PC-9 (cell line): ENCODE measurements around the gene EPG5. TPM values are rescaled to one million over a fixed set of nuclear protein-coding genes. Genes with fewer than 3 reads are reported as not detected.

Experiments
- BruUV-seq: library from RNA; stranded (reverse); fragments of 400-500 nt; replicated peaks from 2 replicates; lab custom pipeline; 2021; lab: Mats Ljungman, UMichigan
- CTCF ChIA-PET: fragments of 300-600 bp; sonication (Branson Sonifier 250); formaldehyde crosslinking; loops from one replicate; lab custom pipeline; 2022; ENCODE audit warnings: antibody characterized with exemption; lab: Charles Lee
- POLR2A ChIA-PET: fragments of 300-600 bp; sonication (Branson Sonifier 250); formaldehyde crosslinking; loops from one replicate; lab custom pipeline; 2022; ENCODE audit warnings: antibody characterized with exemption; ENCODE audit not compliant: unreplicated experiment; lab: Charles Lee
- DNase-seq, 2 experiments: peaks; one replicate each; pipeline versions ENCODE4 v3.0.0 to v3.0.0-alpha.2; 2015 to 2022; ENCODE audit warnings: mixed read lengths in 1 of 2
- H2AFZ ChIP-seq: fragments of 200-600 bp; sonication (generic); 2 replicates; pipeline ENCODE4 v1.8.1; 2017; ENCODE audit warnings: antibody characterized with exemption
- H3F3A ChIP-seq: fragments of 200-600 bp; sonication (generic); 2 replicates; pipeline ENCODE4 v1.8.1; 2017; ENCODE audit warnings: antibody characterized with exemption, mild to moderate bottlenecking, low read depth; ENCODE audit not compliant: insufficient read depth
- H3K27ac ChIP-seq: fragments of 200-600 bp; sonication (generic); 2 replicates; pipeline ENCODE4 v1.6.1; 2016; ENCODE audit warnings: mixed run types
- H3K27me3 ChIP-seq: fragments of 200-600 bp; sonication (generic); 2 replicates; pipeline ENCODE4 v1.6.1; 2016; ENCODE audit warnings: low read depth, mixed run types; ENCODE audit not compliant: insufficient read depth
- H3K36me3 ChIP-seq: fragments of 200-600 bp; sonication (generic); 2 replicates; pipeline ENCODE4 v1.6.1; 2016; ENCODE audit warnings: low read depth, mixed run types
- H3K4me1 ChIP-seq: fragments of 200-600 bp; sonication (generic); replicated peaks from 2 replicates; pipeline ENCODE4 v1.6.1; 2016; ENCODE audit warnings: mixed run types; ENCODE audit not compliant: insufficient read depth
- H3K4me2 ChIP-seq: fragments of 200-600 bp; sonication (generic); 2 replicates; pipeline ENCODE4 v1.6.1; 2017; ENCODE audit warnings: mixed run types
- H3K4me3 ChIP-seq: fragments of 200-600 bp; sonication (generic); 2 replicates; pipeline ENCODE4 v1.6.1; 2016; ENCODE audit warnings: mixed run types
- H3K79me2 ChIP-seq: fragments of 200-600 bp; sonication (generic); 2 replicates; pipeline ENCODE4 v1.6.1; 2017; ENCODE audit warnings: low read depth, mixed run types
- H3K9me2 ChIP-seq: fragments of 200-600 bp; sonication (generic); 2 replicates; pipeline ENCODE4 v1.8.1; 2017; ENCODE audit warnings: mild to moderate bottlenecking; ENCODE audit not compliant: insufficient read depth
- H3K9me3 ChIP-seq: fragments of 200-600 bp; sonication (generic); 2 replicates; pipeline ENCODE4 v1.8.1; 2016; ENCODE audit warnings: low read depth; ENCODE audit not compliant: insufficient read depth
- H4K20me1 ChIP-seq: fragments of 200-600 bp; sonication (generic); 2 replicates; pipeline ENCODE4 v1.8.1; 2017; ENCODE audit not compliant: insufficient read depth
- EZH2 ChIP-seq: fragments of 200-600 bp; sonication (generic); IDR thresholded peaks from 2 replicates; pipeline ENCODE4 v1.8.0; 2017; ENCODE audit warnings: antibody characterized with exemption, low read depth
- intact Hi-C: fragments of 100-400 bp; cut with micrococcal nuclease; formaldehyde crosslinking; loops from one replicate; pipeline ENCODE4 v1.10.0; 2022; ENCODE audit not compliant: unreplicated experiment
- total RNA-seq: library from RNA; stranded (reverse); gene quantifications from 2 replicates; pipeline ENCODE4 v1.2.3, GENCODE V29; 2021
- TF ChIP-seq, protein P1 (sequence below): fragments of 200-600 bp; sonication (generic); conservative IDR thresholded peaks from 2 replicates; pipeline ENCODE4 v1.6.1; 2017; ENCODE audit warnings: mixed run types, antibody characterized with exemption, mild to moderate bottlenecking, moderate library complexity

Gene EPG5
- total RNA-seq, 1 experiment from 2014 or later = 19.5 TPM

DNA sequence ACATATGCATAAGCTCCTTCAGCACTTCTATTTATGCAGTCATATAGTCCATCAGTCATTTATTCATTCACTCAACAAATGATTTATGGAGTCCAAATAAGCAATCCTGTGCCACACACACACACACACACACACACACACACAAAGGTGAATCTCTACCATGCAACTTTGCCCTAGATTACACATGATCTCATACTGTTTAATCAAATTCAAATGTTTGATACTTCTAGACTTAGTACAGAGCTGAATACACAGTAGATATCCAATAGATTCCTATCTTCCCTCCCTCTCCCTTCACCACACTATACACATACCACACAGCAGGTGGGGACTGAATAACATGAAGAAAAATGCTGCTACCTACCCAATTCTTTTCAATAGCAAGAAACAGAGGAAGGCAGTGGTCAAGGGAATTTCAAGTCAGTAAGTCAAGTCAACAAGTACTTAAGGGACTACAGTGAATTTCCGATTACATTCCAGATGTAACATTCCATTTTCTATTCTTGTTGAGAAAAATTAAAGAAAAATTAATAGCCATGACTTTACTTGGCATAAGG is 65.4 kb downstream of the EPG5 start:
- no peak for TF ChIP-seq EZH2
- TF ChIP-seq, protein P1, sequence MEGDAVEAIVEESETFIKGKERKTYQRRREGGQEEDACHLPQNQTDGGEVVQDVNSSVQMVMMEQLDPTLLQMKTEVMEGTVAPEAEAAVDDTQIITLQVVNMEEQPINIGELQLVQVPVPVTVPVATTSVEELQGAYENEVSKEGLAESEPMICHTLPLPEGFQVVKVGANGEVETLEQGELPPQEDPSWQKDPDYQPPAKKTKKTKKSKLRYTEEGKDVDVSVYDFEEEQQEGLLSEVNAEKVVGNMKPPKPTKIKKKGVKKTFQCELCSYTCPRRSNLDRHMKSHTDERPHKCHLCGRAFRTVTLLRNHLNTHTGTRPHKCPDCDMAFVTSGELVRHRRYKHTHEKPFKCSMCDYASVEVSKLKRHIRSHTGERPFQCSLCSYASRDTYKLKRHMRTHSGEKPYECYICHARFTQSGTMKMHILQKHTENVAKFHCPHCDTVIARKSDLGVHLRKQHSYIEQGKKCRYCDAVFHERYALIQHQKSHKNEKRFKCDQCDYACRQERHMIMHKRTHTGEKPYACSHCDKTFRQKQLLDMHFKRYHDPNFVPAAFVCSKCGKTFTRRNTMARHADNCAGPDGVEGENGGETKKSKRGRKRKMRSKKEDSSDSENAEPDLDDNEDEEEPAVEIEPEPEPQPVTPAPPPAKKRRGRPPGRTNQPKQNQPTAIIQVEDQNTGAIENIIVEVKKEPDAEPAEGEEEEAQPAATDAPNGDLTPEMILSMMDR = no peak
- Histone ChIP-seq H3F3A (no peaks in the 10 kb centered on the region), H3K27me3 (no peaks in the 10 kb centered on the region), H3K4me1 (no peaks in the 10 kb centered on the region), H3K9me2 (no peaks in the 10 kb centered on the region), H3K4me2 (no peak overlapping the region), H3K79me2 (no peaks in the 10 kb centered on the region), H3K4me3 (no peak overlapping the region), H2AFZ (no peak overlapping the region), H3K9me3 (no peaks in the 10 kb centered on the region), H3K27ac (no peak overlapping the region), H3K36me3 (peaks cover 18% of the 10 kb centered on the region), H4K20me1 (0 out of 2 replicates have a peak, but pooled peaks cover 4% of the 10 kb centered on the region)
- ChIA-PET POLR2A (no interaction called here), CTCF (no interaction called here)
- no TSS peak for BruUV-seq
- intact Hi-C loops = no loop called here
- no peak for DNase-seq

DNA sequence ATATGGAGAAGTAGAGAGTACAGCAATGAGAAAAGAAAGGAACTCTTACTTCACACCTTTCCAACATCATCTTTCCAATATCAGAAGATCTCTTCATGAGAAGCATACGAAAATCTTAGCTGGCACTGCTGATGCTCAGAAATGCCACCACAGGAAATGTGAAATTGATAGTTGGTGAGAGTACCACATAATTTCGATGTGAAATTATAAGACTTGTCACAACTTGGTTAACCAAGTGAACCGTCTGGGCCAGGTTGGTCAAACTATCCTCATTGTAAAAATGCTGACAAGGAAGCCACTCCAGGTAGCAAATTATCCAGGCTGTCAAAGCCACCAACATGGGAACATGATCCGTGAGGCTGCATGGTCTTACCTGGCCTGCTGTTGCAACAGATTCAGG is 66.5 kb downstream of the EPG5 start:
- Histone ChIP-seq H3K4me3 (no peak overlapping the region), H3K36me3 (peaks cover 23% of the 10 kb centered on the region), H3K9me2 (no peaks in the 10 kb centered on the region), H3K27ac (no peak overlapping the region), H3K9me3 (no peaks in the 10 kb centered on the region), H3K4me2 (no peak overlapping the region), H3K79me2 (no peaks in the 10 kb centered on the region), H3F3A (no peaks in the 10 kb centered on the region), H4K20me1 (0 out of 2 replicates have a peak, but pooled peaks cover 4% of the 10 kb centered on the region), H3K27me3 (no peaks in the 10 kb centered on the region), H2AFZ (no peak overlapping the region), H3K4me1 (no peaks in the 10 kb centered on the region)
- CTCF ChIA-PET = interaction anchor here (0.6 kb wide), 1 partner anchor 16 kb away, joined by 3 read pairs; no protein-coding TSS in a partner anchor
- no peak for TF ChIP-seq EZH2
- TF ChIP-seq, protein P1 = no peak
- intact Hi-C loops = no loop called here
- no TSS peak for BruUV-seq
- POLR2A ChIA-PET = no interaction called here
- DNase-seq = no peak

DNA sequence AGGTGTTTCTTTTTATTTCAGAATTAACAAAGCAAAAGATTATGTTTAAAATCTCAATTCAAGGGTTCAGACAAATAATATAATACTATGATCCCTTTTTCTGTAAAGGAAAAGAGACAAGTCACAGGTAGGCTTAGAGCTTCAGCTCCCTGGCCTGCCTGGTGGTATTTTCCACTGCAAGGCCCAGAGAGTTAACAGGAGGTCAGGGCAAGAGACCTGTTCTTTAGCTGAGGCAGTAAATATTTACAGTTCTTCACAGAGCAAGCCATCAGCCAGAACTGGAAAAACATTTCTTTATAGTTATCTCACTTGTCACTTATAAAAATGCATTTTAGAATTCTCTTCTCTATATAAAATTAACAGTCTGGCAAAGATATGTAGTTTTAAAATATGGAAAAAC is 70.1 kb downstream of the EPG5 start:
- Histone ChIP-seq H3K27ac (no peak overlapping the region), H3K79me2 (no peaks in the 10 kb centered on the region), H3K4me2 (no peak overlapping the region), H2AFZ (no peak overlapping the region), H3F3A (no peaks in the 10 kb centered on the region), H3K9me3 (no peaks in the 10 kb centered on the region), H3K4me3 (no peak overlapping the region), H3K36me3 (peaks cover 23% of the 10 kb centered on the region), H3K9me2 (no peaks in the 10 kb centered on the region), H3K27me3 (no peaks in the 10 kb centered on the region), H3K4me1 (no peaks in the 10 kb centered on the region), H4K20me1 (no peaks in the 10 kb centered on the region)
- CTCF ChIA-PET = no interaction called here
- BruUV-seq = no TSS peak
- TF ChIP-seq, protein P1 = no peak
- TF ChIP-seq EZH2 = no peak
- intact Hi-C loops = no loop called here
- POLR2A ChIA-PET = no interaction called here
- DNase-seq = no peak
